LoVo (cell line): Measurements from ENCODE around the gene IKZF4.
"Not testable (repeated sequence)": the region's sequence is repeated elsewhere in the genome, so short reads cannot be mapped to it uniquely, and the experiment has no call there.

Experiments used
- DNase-seq: peaks from one replicate; pipeline ENCODE4 v3.0.0-alpha.2; 2016; ENCODE audit warnings: low spot score

The IKZF4 gene

DNA sequence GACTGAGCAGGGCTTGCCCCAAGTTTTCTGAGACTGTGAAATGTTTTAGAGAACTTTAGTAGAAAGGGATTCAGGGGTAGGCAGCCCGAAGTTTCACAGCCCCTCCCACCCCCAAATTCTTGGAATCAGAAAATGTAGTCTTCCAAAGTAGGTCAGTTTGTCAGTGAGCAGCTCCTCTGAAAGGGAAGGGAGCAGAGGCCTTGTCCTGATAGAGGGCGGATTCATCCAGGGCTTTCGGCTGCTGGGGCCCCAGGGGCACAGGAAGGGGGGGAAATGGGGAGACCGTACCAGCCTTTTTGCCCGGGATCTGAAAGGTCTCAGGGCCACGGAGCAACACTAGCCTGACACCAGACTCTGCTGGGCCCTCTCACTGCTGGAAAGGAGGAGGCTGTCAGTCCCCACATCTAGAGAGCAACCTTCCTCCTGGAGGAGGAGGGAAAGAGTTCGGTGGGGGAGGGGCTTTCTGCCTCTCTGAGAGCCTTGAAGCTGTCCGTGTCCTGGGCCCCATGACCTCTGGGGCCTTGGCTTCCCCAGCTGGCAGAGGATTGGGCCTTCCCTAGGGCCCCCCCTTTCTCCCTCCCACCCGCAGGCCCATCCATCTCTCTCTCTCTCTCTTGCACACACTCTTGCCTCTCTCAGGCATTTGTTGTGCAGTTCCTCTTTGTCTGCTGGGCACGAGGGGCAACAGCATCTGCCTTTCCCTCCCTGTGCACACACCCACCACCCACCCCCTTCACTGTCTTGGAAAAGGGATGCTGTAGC is at the start of gene IKZF4:
Gene IKZF4, plus strand, starts transcription at position 621 of the 762 bp plus-strand sequence. CDS start 451 bp downstream, outside the sequence.
- no peak for DNase-seq

GRCh38 chr12:55972042-55972441 is 48.8 kb upstream of the IKZF4 start:
- DNase-seq, result peak; percentile 66

GRCh38 chr12:55972456-55972855 is 48.4 kb upstream of the IKZF4 start:
- DNase-seq, result no peak

GRCh38 chr12:55972911-55973598 is 47.8 kb upstream of the IKZF4 start:
- no peak for DNase-seq

GRCh38 chr12:55973599-55974307 is 47.1 kb upstream of the IKZF4 start, which contains the start of gene RAB5B:
Gene RAB5B, plus strand, starts transcription at chr12:55974078. Its CDS starts 12,883 bp downstream, at chr12:55986961.
- DNase-seq, result peak; percentile 100

GRCh38 chr12:55974308-55974730 is 46.5 kb upstream of the IKZF4 start:
- DNase-seq, result peak; percentile 38

DNA sequence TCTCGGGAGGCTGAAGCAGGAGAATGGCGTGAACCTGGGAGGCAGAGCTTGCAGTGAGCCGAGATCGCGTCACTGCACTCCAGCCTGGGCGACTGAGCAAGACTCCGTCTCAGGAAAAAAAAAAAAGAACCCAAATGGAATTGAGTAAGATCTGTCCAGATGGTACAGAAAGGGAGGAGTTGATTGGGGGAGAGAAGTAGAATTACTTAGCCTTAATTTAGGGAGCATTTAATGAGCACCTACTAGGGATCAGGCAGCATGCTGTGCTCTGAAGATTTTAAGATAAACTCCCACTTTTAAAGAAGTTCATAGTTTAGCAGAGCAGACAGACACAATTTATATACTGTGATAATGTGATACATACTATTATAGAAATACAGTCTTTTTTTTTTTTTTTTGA is 42.5 kb upstream of the IKZF4 start:
- no peak for DNase-seq

GRCh38 chr12:55979069-55979468 is 41.8 kb upstream of the IKZF4 start:
- DNase-seq, result no peak

DNA sequence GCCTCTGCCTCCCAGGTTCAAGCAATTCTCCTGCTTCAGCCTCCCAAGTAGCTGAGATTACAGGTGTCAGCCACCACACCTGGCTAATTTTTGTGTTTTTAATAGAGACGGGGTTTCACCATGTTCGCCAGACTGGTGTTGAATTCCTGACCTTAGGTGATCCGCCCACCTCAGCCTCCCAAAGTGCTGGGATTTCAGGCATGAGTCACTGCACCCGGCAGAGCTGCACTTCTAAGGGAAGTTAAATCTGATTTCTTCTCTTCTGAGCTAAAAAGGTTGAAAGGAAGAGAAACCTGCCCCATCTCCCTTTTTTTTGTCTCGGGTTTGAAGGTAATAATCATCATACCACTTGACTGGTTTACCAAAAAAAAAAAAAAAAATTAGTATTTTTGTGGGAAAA is 39.0 kb upstream of the IKZF4 start:
- not testable (repeated sequence) for DNase-seq

- no peak for DNase-seq
These were observed 38.4 kb upstream of the IKZF4 start for GRCh38 chr12:55982319-55982936.

DNA sequence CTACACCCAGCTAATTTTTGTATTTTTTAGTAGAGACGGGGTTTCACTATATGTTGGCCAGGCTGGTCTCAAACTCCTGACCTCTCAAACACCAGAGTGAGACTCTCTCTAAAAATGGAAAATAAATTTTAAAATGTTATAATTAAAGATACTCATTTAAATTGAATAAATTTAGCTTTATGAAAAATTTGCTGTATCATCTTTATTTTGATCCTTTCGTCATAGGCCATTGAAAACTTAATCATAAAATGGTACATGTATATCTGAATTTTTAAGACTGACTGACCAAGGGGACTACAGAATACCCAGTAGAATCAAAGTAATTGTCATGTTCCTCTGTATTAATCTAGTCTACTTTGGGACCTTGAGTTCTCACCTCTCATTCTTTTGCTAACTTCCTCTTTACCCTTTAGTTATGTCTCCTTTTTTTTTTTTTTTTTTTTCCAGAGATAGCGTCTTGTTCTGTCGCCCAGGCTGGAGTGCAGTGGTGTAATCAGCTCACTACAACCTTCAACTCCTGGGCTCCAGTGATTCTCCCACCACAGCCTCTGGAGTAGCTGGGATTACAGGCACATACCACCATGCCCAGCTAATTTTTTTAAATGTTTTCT is 37.5 kb upstream of the IKZF4 start:
- no peak for DNase-seq

GRCh38 chr12:55984861-55985260 is 36.0 kb upstream of the IKZF4 start:
- DNase-seq, result no peak

DNA sequence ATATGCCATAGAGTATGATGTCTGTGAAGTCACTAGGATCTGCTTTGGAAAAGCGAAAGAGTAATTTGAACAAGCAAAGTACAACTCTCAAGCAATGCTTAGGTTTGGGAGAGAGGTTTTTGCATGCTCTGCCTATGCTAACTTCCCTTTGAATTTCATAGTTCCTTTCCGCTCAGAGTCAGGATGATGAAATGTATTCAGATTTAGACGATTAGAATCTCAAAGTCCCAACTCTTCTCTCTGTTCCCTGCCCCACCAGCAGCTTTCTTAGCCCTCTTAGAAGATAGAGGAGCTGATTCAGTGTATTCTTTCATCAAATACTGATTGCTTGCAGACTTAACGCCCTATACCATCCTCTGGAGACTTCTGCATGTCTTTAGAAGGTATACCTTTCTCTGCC is 35.5 kb upstream of the IKZF4 start:
- no peak for DNase-seq

DNA sequence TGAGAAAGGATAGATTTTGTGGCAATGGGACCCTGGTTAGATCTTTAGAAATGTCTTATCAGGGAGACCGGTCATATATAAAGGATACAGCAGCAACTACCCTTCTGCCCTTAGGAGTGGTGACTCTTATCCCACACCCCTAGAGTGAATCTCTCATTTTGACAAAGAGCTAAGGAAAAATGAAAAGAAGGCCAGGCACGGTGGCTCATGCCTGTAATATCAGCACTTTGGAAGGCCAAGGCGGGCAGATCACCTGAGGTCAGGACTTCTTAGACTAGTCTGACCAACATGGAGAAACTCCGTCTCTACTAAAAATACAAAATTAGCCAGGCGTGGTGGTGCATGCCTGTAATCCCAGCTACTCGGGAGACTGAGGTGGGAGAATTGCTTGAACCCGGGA is 34.9 kb upstream of the IKZF4 start:
- not testable (repeated sequence) for DNase-seq

DNA sequence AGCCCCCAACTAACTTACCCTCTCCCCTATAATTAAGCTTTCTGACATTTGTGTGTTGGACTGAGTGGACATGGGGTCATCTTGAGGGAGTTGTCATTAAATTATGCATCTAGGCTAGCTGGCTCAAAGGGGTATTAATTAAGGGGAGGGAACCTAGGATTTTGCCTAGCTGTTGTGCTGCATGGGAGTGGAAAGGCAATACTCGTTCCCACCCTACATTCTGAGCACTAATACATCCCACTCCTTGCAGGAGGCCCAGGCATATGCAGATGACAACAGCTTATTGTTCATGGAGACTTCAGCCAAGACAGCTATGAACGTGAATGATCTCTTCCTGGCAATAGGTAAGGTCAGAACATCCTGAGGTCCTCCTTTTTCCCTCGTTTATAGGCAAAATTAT is 29.7 kb upstream of the IKZF4 start:
- DNase-seq, result no peak

GRCh38 chr12:55993230-55993853 is 27.5 kb upstream of the IKZF4 start:
- DNase-seq, result no peak

DNA sequence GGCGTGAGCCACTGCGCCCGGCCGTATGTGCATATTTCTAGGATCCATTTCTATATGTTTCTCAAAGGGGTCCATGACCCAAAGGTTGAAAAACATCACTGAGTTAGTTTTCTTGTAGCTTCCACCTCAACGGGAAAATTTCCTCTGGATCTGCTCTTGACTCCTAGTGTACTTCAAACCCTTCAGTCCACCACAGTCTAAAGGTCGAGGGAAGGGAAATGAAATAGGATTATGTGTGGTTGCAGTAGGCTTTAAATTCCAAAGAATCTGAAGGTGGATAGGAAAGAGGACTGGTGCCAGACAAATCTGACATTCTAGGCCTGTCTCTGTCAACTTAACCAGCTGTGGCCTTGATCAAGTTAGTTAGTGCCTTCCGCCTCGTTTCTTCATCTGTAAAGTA is 25.5 kb upstream of the IKZF4 start:
- DNase-seq, result no peak

- DNase-seq, result peak; percentile 77
These were observed 24.6 kb upstream of the IKZF4 start for GRCh38 chr12:55996201-55996714.

DNA sequence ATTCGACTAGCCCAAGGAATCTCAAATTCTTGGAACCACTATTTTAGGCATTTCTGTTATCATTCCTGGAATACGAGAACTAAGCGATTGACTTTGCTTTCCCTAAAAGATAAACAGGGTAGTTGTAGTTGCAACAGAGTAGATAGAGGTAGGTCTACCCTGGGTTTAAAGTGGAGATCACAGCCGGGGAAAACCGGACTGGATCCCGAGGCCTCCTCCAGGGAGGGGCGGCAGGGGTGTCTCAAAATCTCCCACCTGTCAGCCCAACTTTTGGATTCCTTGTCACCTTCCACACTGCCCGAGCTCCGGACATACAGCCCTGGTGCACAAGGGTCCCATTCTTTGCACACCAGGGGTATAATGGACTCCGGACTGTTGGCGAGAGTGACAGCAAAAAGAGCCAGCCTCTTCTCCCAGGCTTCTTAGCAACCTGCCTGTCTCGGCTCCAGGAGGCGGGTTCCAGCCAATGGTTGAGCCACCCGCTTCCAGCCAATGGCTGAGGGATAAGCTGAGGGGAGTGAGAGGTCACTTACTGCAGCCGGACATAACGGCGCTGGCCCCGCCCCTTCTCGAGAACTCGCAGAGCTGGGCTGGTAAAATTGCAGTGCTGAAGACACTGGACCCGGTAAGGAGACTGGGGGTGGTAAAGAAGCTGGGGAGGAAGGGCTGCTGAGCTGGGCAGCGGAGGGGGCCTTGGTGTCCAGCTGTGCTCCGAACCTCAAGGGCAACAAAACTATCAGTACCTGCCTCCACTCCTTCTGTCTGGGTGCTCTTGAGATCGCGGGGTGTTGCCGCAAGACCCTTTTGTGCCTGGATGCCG is 23.9 kb upstream of the IKZF4 start, which contains the start of gene SUOX:
Gene SUOX, plus strand, starts transcription at position 562 of the 820 bp plus-strand sequence. CDS start 4,946 bp downstream, outside the sequence.
- peak; percentile 99 for DNase-seq

GRCh38 chr12:55997535-55997859 is 23.3 kb upstream of the IKZF4 start:
- DNase-seq, result no peak
